Peyer's patch (tissue), 4 donors: ENCODE results near the gene PRSS38.

Experiments
- POLR2A ChIP-seq, 2 donors: fragments of 450-650 bp; IDR thresholded peaks; one replicate each; pipeline ENCODE4 v1.5.1; 2017; ENCODE audit warnings: antibody characterized with exemption in 2 of 2, mild to moderate bottlenecking in 2 of 2, moderate library complexity in 2 of 2
- TF ChIP-seq, protein P1 (sequence below), 6 experiments: fragments of 450-650 bp in 4 of 6; fragments of 200-600 bp in 2 of 6; sonication (generic) in 1 of 6; IDR thresholded peaks; one replicate each; pipeline ENCODE4 v1.5.1; 2017 to 2019; ENCODE audit warnings: antibody characterized with exemption in 6 of 6, mild to moderate bottlenecking in 3 of 6, moderate library complexity in 1 of 6

DNA sequence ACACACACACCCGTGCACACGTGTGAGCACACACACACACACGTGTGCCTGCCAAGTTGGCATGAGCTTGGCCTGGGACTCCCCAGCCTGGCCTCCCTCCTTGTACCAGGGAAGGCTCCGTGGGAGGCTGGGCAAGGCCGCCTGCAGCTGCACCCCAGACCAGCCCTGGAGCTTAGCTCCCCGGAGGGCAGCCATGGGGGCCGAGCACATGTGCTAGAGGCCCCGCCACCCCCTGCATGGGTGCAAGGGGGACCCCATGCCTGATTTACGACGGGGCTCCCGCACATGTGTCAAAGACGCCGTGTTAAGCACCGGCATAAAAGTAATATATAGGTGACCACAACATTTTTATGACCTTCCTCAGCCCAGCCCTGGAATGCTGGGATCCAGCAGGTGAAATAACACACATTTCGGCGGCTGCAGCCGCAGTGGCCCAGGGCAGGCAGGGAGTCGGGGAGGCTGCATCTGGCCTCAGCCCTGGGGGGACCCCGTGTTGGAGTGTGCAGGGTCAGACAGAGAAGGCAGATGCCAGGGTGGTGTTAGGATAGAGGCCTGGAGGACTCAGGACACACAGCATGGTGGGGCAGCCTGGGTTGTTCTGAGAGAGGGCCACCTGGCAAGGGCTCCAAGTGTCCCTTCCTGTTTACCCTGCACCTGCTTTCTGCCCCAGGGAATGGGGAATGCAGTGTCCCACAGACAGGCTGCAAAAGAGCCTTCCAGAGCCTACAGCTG is 75.9 kb downstream of the PRSS38 start:
- TF ChIP-seq, protein P1, sequence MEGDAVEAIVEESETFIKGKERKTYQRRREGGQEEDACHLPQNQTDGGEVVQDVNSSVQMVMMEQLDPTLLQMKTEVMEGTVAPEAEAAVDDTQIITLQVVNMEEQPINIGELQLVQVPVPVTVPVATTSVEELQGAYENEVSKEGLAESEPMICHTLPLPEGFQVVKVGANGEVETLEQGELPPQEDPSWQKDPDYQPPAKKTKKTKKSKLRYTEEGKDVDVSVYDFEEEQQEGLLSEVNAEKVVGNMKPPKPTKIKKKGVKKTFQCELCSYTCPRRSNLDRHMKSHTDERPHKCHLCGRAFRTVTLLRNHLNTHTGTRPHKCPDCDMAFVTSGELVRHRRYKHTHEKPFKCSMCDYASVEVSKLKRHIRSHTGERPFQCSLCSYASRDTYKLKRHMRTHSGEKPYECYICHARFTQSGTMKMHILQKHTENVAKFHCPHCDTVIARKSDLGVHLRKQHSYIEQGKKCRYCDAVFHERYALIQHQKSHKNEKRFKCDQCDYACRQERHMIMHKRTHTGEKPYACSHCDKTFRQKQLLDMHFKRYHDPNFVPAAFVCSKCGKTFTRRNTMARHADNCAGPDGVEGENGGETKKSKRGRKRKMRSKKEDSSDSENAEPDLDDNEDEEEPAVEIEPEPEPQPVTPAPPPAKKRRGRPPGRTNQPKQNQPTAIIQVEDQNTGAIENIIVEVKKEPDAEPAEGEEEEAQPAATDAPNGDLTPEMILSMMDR (IDR thresholded peaks at IDR 0.05) = no peak
- no peak for TF ChIP-seq POLR2A (IDR thresholded peaks at IDR 0.05)
